ENCODE data around the gene LGI4.

- TF ChIP-seq CTCF (conservative IDR thresholded peaks at IDR 0.05; ENCODE audit: low read length) (no peak), EZH2phosphoT487 (IDR thresholded peaks at IDR 0.05; ENCODE audit: borderline replicate concordance) (no peak)
These were observed 26.5 kb upstream of the LGI4 start for GRCh38 chr19:35161434-35161743.
